ENCODE results near the gene EIF2S1. TPM values are rescaled to one million over a fixed set of nuclear protein-coding genes. Genes with fewer than 3 reads are reported as not detected.

EIF2S1 gene
- total RNA-seq, 1 experiment from 2014 or later = 165 TPM

DNA sequence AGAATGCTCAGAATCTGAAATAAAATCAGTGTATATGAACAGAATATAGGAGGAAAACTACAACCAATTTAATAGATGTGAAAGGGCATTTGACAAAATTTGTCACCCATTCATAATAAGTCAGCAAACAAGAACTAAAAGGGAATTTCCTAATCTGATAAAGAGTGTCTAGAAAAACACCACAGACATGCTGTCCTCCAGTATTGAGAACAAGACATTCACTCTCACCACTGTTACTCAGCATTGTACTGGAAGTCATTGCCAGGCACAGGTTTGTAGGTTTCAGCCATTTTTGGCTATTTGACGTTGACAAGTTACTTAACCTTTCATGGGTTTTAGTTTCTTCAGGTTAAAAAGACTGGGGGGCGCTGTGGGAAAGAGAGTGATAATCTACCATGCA lies 13.2 kb downstream of the EIF2S1 start:
- Histone ChIP-seq H3K18ac (ENCODE audit: insufficient read length, low read depth, low read length) (no peak overlapping the region), H3K4me1 (ENCODE audit: insufficient read depth, low read length) (no peaks in the 10 kb centered on the region), H2AK5ac (ENCODE audit: insufficient read length, low read length) (no peak overlapping the region), H2BK120ac (ENCODE audit: low read depth, low read length, poor library complexity, severe bottlenecking) (no peak overlapping the region), H4K8ac (replicated peaks; ENCODE audit: insufficient read length, low read depth, low read length) (no peak overlapping the region), H4K5ac (ENCODE audit: insufficient read length, low read depth, low read length) (no peak overlapping the region), H4K20me1 (ENCODE audit: control insufficient read depth, insufficient read depth, insufficient read length) (no peaks in the 10 kb centered on the region), H3K27me3 (ENCODE audit: insufficient read depth, low read length) (no peaks in the 10 kb centered on the region), H3K23me2 (ENCODE audit: insufficient read length, low read depth, low read length, poor library complexity, severe bottlenecking) (no peaks in the 10 kb centered on the region), H2BK20ac (ENCODE audit: low read depth, low read length, poor library complexity, severe bottlenecking) (no peak overlapping the region), H2AFZ (ENCODE audit: low read length) (no peak overlapping the region), H3K27ac (ENCODE audit: insufficient read length, low read depth, low read length) (no peak overlapping the region), H3T11ph (ENCODE audit: low read length) (no peak overlapping the region), H3K56ac (ENCODE audit: insufficient read length, low read depth, low read length) (no peak overlapping the region), H3K23ac (ENCODE audit: insufficient read length, low read depth, low read length) (no peak overlapping the region), H2BK15ac (ENCODE audit: low read depth, low read length) (no peak overlapping the region), H3K9ac (ENCODE audit: extremely low read depth, insufficient read length, low read length) (no peak overlapping the region), H3K14ac (ENCODE audit: insufficient read depth, low read length) (no peak overlapping the region), H2BK12ac (ENCODE audit: insufficient read length, low read depth, low read length) (no peak overlapping the region), H3K9me3 (ENCODE audit: control insufficient read depth, low read depth, low read length) (no peaks in the 10 kb centered on the region), H3K4ac (ENCODE audit: low read depth, low read length) (no peak overlapping the region), H3K4me2 (ENCODE audit: insufficient read depth, insufficient read length, low read length) (no peak overlapping the region), H2BK5ac (ENCODE audit: insufficient read length, low read length) (no peak overlapping the region), H3K79me1 (ENCODE audit: insufficient read depth, low read depth, low read length, poor library complexity, severe bottlenecking) (no peaks in the 10 kb centered on the region), H4K91ac (ENCODE audit: insufficient read length, low read depth, low read length) (no peak overlapping the region), H3K79me2 (ENCODE audit: insufficient read depth, low read length) (no peaks in the 10 kb centered on the region)
- no peaks in the 10 kb centered on the region for H3K27me3 Mint-ChIP-seq (ENCODE audit: low read depth)
- no peaks in the 10 kb centered on the region for H3K4me1 Mint-ChIP-seq
- no peaks in the 10 kb centered on the region for H3K9me3 Mint-ChIP-seq
- WGBS (ENCODE audit: extremely low coverage, insufficient read length, low lambda C conversion rate) = no CpG with 5 or more reads among the region's 2 CpGs
- no peak overlapping the region for H3K4me3 Mint-ChIP-seq
- H3K36me3 Mint-ChIP-seq (ENCODE audit: insufficient read depth in 1 of 3, low read depth in 3 of 3) = peaks cover 21 to 93% (median 79%) of the 10 kb centered on the region in 3 experiments; a peak in 6 of 7 replicates
- no peak for DNase-seq
- H3K27ac Mint-ChIP-seq = no peak overlapping the region
- TF ChIP-seq, protein P1, sequence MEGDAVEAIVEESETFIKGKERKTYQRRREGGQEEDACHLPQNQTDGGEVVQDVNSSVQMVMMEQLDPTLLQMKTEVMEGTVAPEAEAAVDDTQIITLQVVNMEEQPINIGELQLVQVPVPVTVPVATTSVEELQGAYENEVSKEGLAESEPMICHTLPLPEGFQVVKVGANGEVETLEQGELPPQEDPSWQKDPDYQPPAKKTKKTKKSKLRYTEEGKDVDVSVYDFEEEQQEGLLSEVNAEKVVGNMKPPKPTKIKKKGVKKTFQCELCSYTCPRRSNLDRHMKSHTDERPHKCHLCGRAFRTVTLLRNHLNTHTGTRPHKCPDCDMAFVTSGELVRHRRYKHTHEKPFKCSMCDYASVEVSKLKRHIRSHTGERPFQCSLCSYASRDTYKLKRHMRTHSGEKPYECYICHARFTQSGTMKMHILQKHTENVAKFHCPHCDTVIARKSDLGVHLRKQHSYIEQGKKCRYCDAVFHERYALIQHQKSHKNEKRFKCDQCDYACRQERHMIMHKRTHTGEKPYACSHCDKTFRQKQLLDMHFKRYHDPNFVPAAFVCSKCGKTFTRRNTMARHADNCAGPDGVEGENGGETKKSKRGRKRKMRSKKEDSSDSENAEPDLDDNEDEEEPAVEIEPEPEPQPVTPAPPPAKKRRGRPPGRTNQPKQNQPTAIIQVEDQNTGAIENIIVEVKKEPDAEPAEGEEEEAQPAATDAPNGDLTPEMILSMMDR (conservative IDR thresholded peaks at IDR 0.05) = no peak
